Stomach (tissue), 9 donors: ENCODE measurements around the gene OPRL1. TPM values are rescaled to one million over a fixed set of nuclear protein-coding genes. Genes with fewer than 3 reads are reported as not detected.

Source experiments
- DNase-seq, 2 donors: peaks; one replicate each; pipeline versions ENCODE4 v3.0.0 to v3.0.0-alpha.2; 2013 to 2019
- H3K27ac ChIP-seq, 5 donors: fragments of 200-600 bp in 4 of 5; sonication (generic) in 4 of 5; one replicate each; pipeline ENCODE4 v1.5.1; 2013 to 2019; ENCODE audit warnings: mild to moderate bottlenecking in 1 of 5, moderate library complexity in 1 of 5
- H3K27me3 ChIP-seq, 3 donors: fragments of 200-600 bp; sonication (generic); one replicate each; pipeline ENCODE4 v1.5.1; 2017 to 2019; ENCODE audit warnings: mixed run types in 1 of 3
- H3K36me3 ChIP-seq, 4 donors: fragments of 200-600 bp; sonication (generic); 1 replicate in 3 of 4; 2 replicates in 1 of 4; pipeline ENCODE4 v1.5.1; 2016 to 2019
- H3K4me1 ChIP-seq, 4 donors: fragments of 200-600 bp; sonication (generic); one replicate each; pipeline ENCODE4 v1.5.1; 2016 to 2019
- H3K4me3 ChIP-seq, 4 donors: fragments of 200-600 bp; sonication (generic) in 3 of 4; one replicate each; pipeline ENCODE4 v1.5.1; 2016 to 2019; ENCODE audit warnings: mild to moderate bottlenecking in 1 of 4
- H3K9me3 ChIP-seq, 4 donors: fragments of 200-600 bp; sonication (generic); one replicate each; pipeline ENCODE4 v1.5.1; 2016 to 2019
- CTCF ChIP-seq, 7 experiments: fragments of 450-650 bp in 4 of 7; fragments of 200-600 bp in 3 of 7; sonication (generic) in 3 of 7; IDR thresholded peaks; one replicate each; pipeline ENCODE4 v1.5.1; 2016 to 2019; ENCODE audit warnings: antibody characterized with exemption in 7 of 7, control low read depth in 2 of 7, mild to moderate bottlenecking in 1 of 7
- EP300 ChIP-seq: sonication (generic); formaldehyde crosslinking; IDR thresholded peaks from one replicate; pipeline ENCODE4 v1.6.1; 2017; ENCODE audit warnings: antibody characterized with exemption
- POLR2A ChIP-seq, 4 donors: fragments of 450-650 bp; IDR thresholded peaks; one replicate each; pipeline ENCODE4 v1.6.1; 2016; ENCODE audit warnings: antibody characterized with exemption in 4 of 4, control low read depth in 2 of 4, mild to moderate bottlenecking in 1 of 4, moderate library complexity in 1 of 4
- POLR2AphosphoS5 ChIP-seq, 3 donors: sonication (generic); formaldehyde crosslinking; IDR thresholded peaks; one replicate each; pipeline ENCODE4 v1.6.1; 2016; ENCODE audit warnings: antibody characterized with exemption in 3 of 3
- WGBS, 5 donors: extraction: QIAGEN DNeasy Blood & Tissue Kit in 3 of 5; methylation state at CpG; one replicate each; pipeline versions ENCODE4 v1.1.5 to v1.1.7; 2013 to 2018; 5-methylcytosine and 5-hydroxymethylcytosine counted together
- intact Hi-C: fragments of 100-400 bp; cut with DNase I; formaldehyde crosslinking; loops from one replicate; pipeline ENCODE4 v1.15.1; 2023; ENCODE audit warnings: low total_unique reads
- polyA plus RNA-seq, 3 donors: library from polyadenylated mRNA; stranded (reverse); fragments of 200-250 nt; gene quantifications; one replicate each; pipeline ENCODE4 v1.2.3, GENCODE V29; 2013
- total RNA-seq, 5 donors: library from RNA; depleted of rRNA; stranded (reverse); fragments of >200 nt; gene quantifications; one replicate each; pipeline versions ENCODE4 v1.1.0 to v1.2.3, GENCODE V29; 2014 to 2016
- donor health status: healthy with polysubstance abuse.
- donor health status: Bipolar disorder and iron deficiency.
- donor health status: healthy.

Gene OPRL1
- total and polyA plus RNA-seq, 8 donors: 0.18 to 4.7 (median 0.40) TPM; not detected in 4

- H3K9me3 ChIP-seq: no peaks in the 10 kb centered on the region
- peaks cover 22 to 43% (median 25%) of the 10 kb centered on the region in 4 donors for H3K4me1 ChIP-seq
- intact Hi-C loops: no loop called here
- WGBS, 5 donors: 74 to 80% (median 76%) methylated on average over 9 to 12 of the region's 12 CpGs
- DNase-seq: no peak
- H3K36me3 ChIP-seq: peaks cover 4 to 33% (median 29%) of the 10 kb centered on the region in 4 donors
- H3K27me3 ChIP-seq: no peaks in the 10 kb centered on the region
- H3K27ac ChIP-seq: no peak overlapping the region
- TF ChIP-seq POLR2A (IDR thresholded peaks at IDR 0.05): no peak
- TF ChIP-seq CTCF (IDR thresholded peaks at IDR 0.05): no peak
- TF ChIP-seq EP300: no peak
- TF ChIP-seq POLR2AphosphoS5 (IDR thresholded peaks at IDR 0.05): no peak
- H3K4me3 ChIP-seq: no peak overlapping the region
Observed at GRCh38 chr20:64068386-64069208, 11.3 kb upstream of the OPRL1 start.

- TF ChIP-seq POLR2AphosphoS5 (IDR thresholded peaks at IDR 0.05): no peak
- TF ChIP-seq POLR2A (IDR thresholded peaks at IDR 0.05): no peak
- TF ChIP-seq EP300: no peak
- no peak for TF ChIP-seq CTCF (IDR thresholded peaks at IDR 0.05)
- Histone ChIP-seq H3K36me3 (peaks cover 11 to 39% (median 35%) of the 10 kb centered on the region in 4 donors), H3K27me3 (no peaks in the 10 kb centered on the region), H3K9me3 (no peaks in the 10 kb centered on the region), H3K4me3 (no peak overlapping the region), H3K4me1 (peaks cover 16 to 37% (median 19%) of the 10 kb centered on the region in 4 donors), H3K27ac (no peak overlapping the region)
- intact Hi-C loops: no loop called here
- DNase-seq: no peak
- 83 to 95% (median 90%) methylated on average over 18 to 20 of the region's 20 CpGs for WGBS, 5 donors
Observed at GRCh38 chr20:64069209-64069613, 10.7 kb upstream of the OPRL1 start.

GRCh38 chr20:64069614-64070243 is 10.2 kb upstream of the OPRL1 start:
- no peaks in the 10 kb centered on the region for H3K9me3 ChIP-seq
- intact Hi-C loops: no loop called here
- no peak overlapping the region for H3K4me3 ChIP-seq
- TF ChIP-seq CTCF (IDR thresholded peaks at IDR 0.05): peak in 5 of 7 experiments; percentile 40 to 71 (median 66)
- no peak for TF ChIP-seq POLR2A (IDR thresholded peaks at IDR 0.05)
- TF ChIP-seq POLR2AphosphoS5 (IDR thresholded peaks at IDR 0.05): no peak
- TF ChIP-seq EP300: no peak
- H3K4me1 ChIP-seq: peaks cover 11 to 32% (median 14%) of the 10 kb centered on the region in 4 donors
- no peaks in the 10 kb centered on the region for H3K27me3 ChIP-seq
- WGBS, 5 donors: 48 to 66% (median 64%) methylated on average over 8 to 14 of the region's 14 CpGs
- DNase-seq: peak; percentile 48 to 61
- no peak overlapping the region for H3K27ac ChIP-seq
- H3K36me3 ChIP-seq: peaks cover 16 to 44% (median 40%) of the 10 kb centered on the region in 4 donors

- Histone ChIP-seq H3K4me1 (peaks cover 7 to 25% (median 8%) of the 10 kb centered on the region in 4 donors), H3K4me3 (no peak overlapping the region), H3K36me3 (peaks cover 16 to 51% (median 47%) of the 10 kb centered on the region in 4 donors), H3K27ac (no peak overlapping the region), H3K27me3 (no peaks in the 10 kb centered on the region), H3K9me3 (no peaks in the 10 kb centered on the region)
- TF ChIP-seq EP300: no peak
- TF ChIP-seq CTCF (IDR thresholded peaks at IDR 0.05): no peak
- TF ChIP-seq POLR2A (IDR thresholded peaks at IDR 0.05): no peak
- TF ChIP-seq POLR2AphosphoS5 (IDR thresholded peaks at IDR 0.05): no peak
- intact Hi-C loops: no loop called here
- 92 to 95% (median 94%) methylated on average over 20 to 31 of the region's 31 CpGs for whole genome bisulfite sequencing, 5 donors
- DNase-seq: no peak
Observed at GRCh38 chr20:64070244-64070993, 9.5 kb upstream of the OPRL1 start.
